ENCODE measurements around the gene CHN1. TPM values are rescaled to one million over a fixed set of nuclear protein-coding genes. Genes with fewer than 3 reads are reported as not detected.

The CHN1 gene
- polyA plus RNA-seq, 1 donor (not counting 4 experiments of a cell fraction or from before 2014, with no cell fraction given): 2.3 TPM

- Histone ChIP-seq H3K9ac (ENCODE audit: control insufficient read depth, extremely low read depth, insufficient read depth, low read length) (no peak overlapping the region), H3K4me3 (ENCODE audit: control insufficient read depth in 2 of 3, extremely low read depth in 1 of 3, insufficient read depth in 2 of 3, low read depth in 1 of 3, low read length in 3 of 3) (no peak overlapping the region), H2AFZ (ENCODE audit: control insufficient read depth, low read length) (no peak overlapping the region), H3K27me3 (ENCODE audit: control insufficient read depth, extremely low read depth, insufficient read depth, low read length) (no peaks in the 10 kb centered on the region), H3K4me1 (ENCODE audit: control insufficient read depth, extremely low read depth, insufficient read depth, low read length) (peaks cover 6% of the 10 kb centered on the region), H3K9me1 (ENCODE audit: control insufficient read depth, extremely low read depth, insufficient read depth, low read length) (no peaks in the 10 kb centered on the region), H3K79me2 (ENCODE audit: control insufficient read depth, insufficient read depth, low read length) (no peaks in the 10 kb centered on the region), H3K36me3 (ENCODE audit: control insufficient read depth in 2 of 2, extremely low read depth in 1 of 2, insufficient read depth in 2 of 2, low read length in 2 of 2) (no peaks in the 10 kb centered on the region), H3K4me2 (ENCODE audit: control insufficient read depth, extremely low read depth, insufficient read depth, low read depth, low read length) (no peak overlapping the region), H4K20me1 (ENCODE audit: control insufficient read depth, extremely low read depth, insufficient read depth, low read length) (no peaks in the 10 kb centered on the region), H3K9me3 (ENCODE audit: control insufficient read depth, low read depth, low read length) (no peaks in the 10 kb centered on the region), H3K27ac (ENCODE audit: control insufficient read depth, insufficient read depth, low read length) (no peak overlapping the region)
- DNase-seq (ENCODE audit: low read depth, low spot score) (no peak), FAIRE-seq (no peak)
- dilution Hi-C loops (cut with MboI; ENCODE audit: extremely low pct_ligation_motif_present, low sequenced_read_pairs): no loop called here
- TF ChIP-seq, protein P1, sequence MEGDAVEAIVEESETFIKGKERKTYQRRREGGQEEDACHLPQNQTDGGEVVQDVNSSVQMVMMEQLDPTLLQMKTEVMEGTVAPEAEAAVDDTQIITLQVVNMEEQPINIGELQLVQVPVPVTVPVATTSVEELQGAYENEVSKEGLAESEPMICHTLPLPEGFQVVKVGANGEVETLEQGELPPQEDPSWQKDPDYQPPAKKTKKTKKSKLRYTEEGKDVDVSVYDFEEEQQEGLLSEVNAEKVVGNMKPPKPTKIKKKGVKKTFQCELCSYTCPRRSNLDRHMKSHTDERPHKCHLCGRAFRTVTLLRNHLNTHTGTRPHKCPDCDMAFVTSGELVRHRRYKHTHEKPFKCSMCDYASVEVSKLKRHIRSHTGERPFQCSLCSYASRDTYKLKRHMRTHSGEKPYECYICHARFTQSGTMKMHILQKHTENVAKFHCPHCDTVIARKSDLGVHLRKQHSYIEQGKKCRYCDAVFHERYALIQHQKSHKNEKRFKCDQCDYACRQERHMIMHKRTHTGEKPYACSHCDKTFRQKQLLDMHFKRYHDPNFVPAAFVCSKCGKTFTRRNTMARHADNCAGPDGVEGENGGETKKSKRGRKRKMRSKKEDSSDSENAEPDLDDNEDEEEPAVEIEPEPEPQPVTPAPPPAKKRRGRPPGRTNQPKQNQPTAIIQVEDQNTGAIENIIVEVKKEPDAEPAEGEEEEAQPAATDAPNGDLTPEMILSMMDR (optimal IDR thresholded peaks at IDR 0.05 in 1 of 3, IDR thresholded peaks at IDR 0.05 in 1 of 3, conservative IDR thresholded peaks at IDR 0.05 in 1 of 3; ENCODE audit: extremely low read depth in 1 of 3, insufficient read depth in 2 of 3, low read length in 3 of 3): no peak
- no peak for TF ChIP-seq EZH2 (IDR thresholded peaks at IDR 0.05; ENCODE audit: low read length)
These were observed 177.5 kb downstream of the CHN1 start for GRCh38 chr2:174827371-174828369.

GRCh38 chr2:174826051-174826450 lies 179.1 kb downstream of the CHN1 start:
- Histone ChIP-seq H3K4me2 (ENCODE audit: control insufficient read depth, extremely low read depth, insufficient read depth, low read depth, low read length) (no peak overlapping the region), H3K4me1 (ENCODE audit: control insufficient read depth, extremely low read depth, insufficient read depth, low read length) (peaks cover 6% of the 10 kb centered on the region), H3K79me2 (ENCODE audit: control insufficient read depth, insufficient read depth, low read length) (no peaks in the 10 kb centered on the region), H3K4me3 (ENCODE audit: control insufficient read depth in 2 of 3, extremely low read depth in 1 of 3, insufficient read depth in 2 of 3, low read depth in 1 of 3, low read length in 3 of 3) (no peak overlapping the region), H3K9me3 (ENCODE audit: control insufficient read depth, low read depth, low read length) (no peaks in the 10 kb centered on the region), H3K9me1 (ENCODE audit: control insufficient read depth, extremely low read depth, insufficient read depth, low read length) (no peaks in the 10 kb centered on the region), H3K36me3 (ENCODE audit: control insufficient read depth in 2 of 2, extremely low read depth in 1 of 2, insufficient read depth in 2 of 2, low read length in 2 of 2) (peaks cover 0 to 1% of the 10 kb centered on the region in 2 experiments), H4K20me1 (ENCODE audit: control insufficient read depth, extremely low read depth, insufficient read depth, low read length) (no peaks in the 10 kb centered on the region), H3K9ac (ENCODE audit: control insufficient read depth, extremely low read depth, insufficient read depth, low read length) (no peak overlapping the region), H3K27me3 (ENCODE audit: control insufficient read depth, extremely low read depth, insufficient read depth, low read length) (no peaks in the 10 kb centered on the region), H2AFZ (ENCODE audit: control insufficient read depth, low read length) (no peak overlapping the region), H3K27ac (ENCODE audit: control insufficient read depth, insufficient read depth, low read length) (no peak overlapping the region)
- TF ChIP-seq EZH2 (IDR thresholded peaks at IDR 0.05; ENCODE audit: low read length): no peak
- TF ChIP-seq, protein P1 (optimal IDR thresholded peaks at IDR 0.05 in 1 of 3, IDR thresholded peaks at IDR 0.05 in 1 of 3, conservative IDR thresholded peaks at IDR 0.05 in 1 of 3; ENCODE audit: extremely low read depth in 1 of 3, insufficient read depth in 2 of 3, low read length in 3 of 3): no peak
- dilution Hi-C loops (cut with MboI; ENCODE audit: extremely low pct_ligation_motif_present, low sequenced_read_pairs): no loop called here
- FAIRE-seq (no peak), DNase-seq (ENCODE audit: low read depth, low spot score) (no peak)
